ENCODE measurements around the gene MAP7D3. TPM values are rescaled to one million over a fixed set of nuclear protein-coding genes. Genes with fewer than 3 reads are reported as not detected.

The MAP7D3 gene
- total RNA-seq, 1 experiment from 2014 or later, result 15.0 TPM

GRCh38 chrX:136183172-136183571 is 68.0 kb downstream of the MAP7D3 start:
- intact Hi-C loops (cut with micrococcal nuclease), result no loop called here
- CTCF ChIA-PET, result no interaction called here
- ATAC-seq (no peak), DNase-seq (ENCODE audit: low read depth, low spot score) (no peak)
- no peaks in the 10 kb centered on the region for H3K36me3 ChIP-seq (ENCODE audit: control insufficient read depth in 1 of 2, insufficient read depth in 2 of 2, low read length in 2 of 2)
- no peaks in the 10 kb centered on the region for H3K9me3 ChIP-seq (ENCODE audit: control insufficient read depth in 1 of 2, insufficient read depth in 1 of 2, low read depth in 1 of 2, low read length in 2 of 2)
- no peaks in the 10 kb centered on the region for H3K9me2 ChIP-seq (ENCODE audit: insufficient read depth)
- H3K4me3 ChIP-seq (replicated peaks in 1 of 2; ENCODE audit: low read depth in 1 of 2, low read length in 2 of 2), result no peak overlapping the region
- no peak overlapping the region for H3K27ac ChIP-seq (ENCODE audit: low read depth, low read length)
- BruUV-seq (replicated peaks), result no TSS peak
- H3K4me2 ChIP-seq (ENCODE audit: low read length), result no peak overlapping the region
- RAD21 ChIA-PET (ENCODE audit: low non-redundant PET in 1 of 2, low total read pairs in 2 of 2, uncharacterized antibody in 2 of 2, unreplicated experiment in 2 of 2), result no interaction called here
- peaks cover 7 to 11% of the 10 kb centered on the region in 2 experiments; a peak in 3 of 4 replicates for H3K4me1 ChIP-seq (ENCODE audit: control insufficient read depth in 1 of 2, insufficient read depth in 2 of 2, low read length in 2 of 2)
- no peaks in the 10 kb centered on the region for H4K20me1 ChIP-seq (ENCODE audit: insufficient read depth)
- no peak overlapping the region for H2AFZ ChIP-seq (ENCODE audit: low read depth, low read length, poor library complexity, severe bottlenecking)
- H3K27me3 ChIP-seq (ENCODE audit: insufficient read depth, low read length), result no peaks in the 10 kb centered on the region
- no peaks in the 10 kb centered on the region for H3K79me2 ChIP-seq (ENCODE audit: insufficient read depth, low read length)
- no peak for TF ChIP-seq SIN3A (IDR thresholded peaks at IDR 0.05; ENCODE audit: low read depth)
- TF ChIP-seq POLR2A (IDR thresholded peaks at IDR 0.05; ENCODE audit: borderline replicate concordance, extremely low read depth, insufficient read depth, insufficient read length), result no peak
- TF ChIP-seq, protein P1, sequence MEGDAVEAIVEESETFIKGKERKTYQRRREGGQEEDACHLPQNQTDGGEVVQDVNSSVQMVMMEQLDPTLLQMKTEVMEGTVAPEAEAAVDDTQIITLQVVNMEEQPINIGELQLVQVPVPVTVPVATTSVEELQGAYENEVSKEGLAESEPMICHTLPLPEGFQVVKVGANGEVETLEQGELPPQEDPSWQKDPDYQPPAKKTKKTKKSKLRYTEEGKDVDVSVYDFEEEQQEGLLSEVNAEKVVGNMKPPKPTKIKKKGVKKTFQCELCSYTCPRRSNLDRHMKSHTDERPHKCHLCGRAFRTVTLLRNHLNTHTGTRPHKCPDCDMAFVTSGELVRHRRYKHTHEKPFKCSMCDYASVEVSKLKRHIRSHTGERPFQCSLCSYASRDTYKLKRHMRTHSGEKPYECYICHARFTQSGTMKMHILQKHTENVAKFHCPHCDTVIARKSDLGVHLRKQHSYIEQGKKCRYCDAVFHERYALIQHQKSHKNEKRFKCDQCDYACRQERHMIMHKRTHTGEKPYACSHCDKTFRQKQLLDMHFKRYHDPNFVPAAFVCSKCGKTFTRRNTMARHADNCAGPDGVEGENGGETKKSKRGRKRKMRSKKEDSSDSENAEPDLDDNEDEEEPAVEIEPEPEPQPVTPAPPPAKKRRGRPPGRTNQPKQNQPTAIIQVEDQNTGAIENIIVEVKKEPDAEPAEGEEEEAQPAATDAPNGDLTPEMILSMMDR (IDR thresholded peaks at IDR 0.05 in 2 of 3, conservative IDR thresholded peaks at IDR 0.05 in 1 of 3; ENCODE audit: borderline replicate concordance in 1 of 3, insufficient read depth in 1 of 3, low read depth in 2 of 3, low read length in 2 of 3), result no peak
- no peak for TF ChIP-seq REST (IDR thresholded peaks at IDR 0.05; ENCODE audit: low read depth)
- TF ChIP-seq ZNF274 (IDR thresholded peaks at IDR 0.05; ENCODE audit: low read depth, low read length), result no peak
- no peak for TF ChIP-seq ZFX (IDR thresholded peaks at IDR 0.05)
- no peak for TF ChIP-seq SRF (IDR thresholded peaks at IDR 0.05; ENCODE audit: low read depth)
- no peak for TF ChIP-seq EGR1 (IDR thresholded peaks at IDR 0.05; ENCODE audit: low read depth)
- TF ChIP-seq EZH2phosphoT487 (IDR thresholded peaks at IDR 0.05; ENCODE audit: borderline replicate concordance), result no peak
- no peak for TF ChIP-seq POLR2AphosphoS5 (IDR thresholded peaks at IDR 0.05; ENCODE audit: low read depth, low read length)
- TF ChIP-seq, protein P2, sequence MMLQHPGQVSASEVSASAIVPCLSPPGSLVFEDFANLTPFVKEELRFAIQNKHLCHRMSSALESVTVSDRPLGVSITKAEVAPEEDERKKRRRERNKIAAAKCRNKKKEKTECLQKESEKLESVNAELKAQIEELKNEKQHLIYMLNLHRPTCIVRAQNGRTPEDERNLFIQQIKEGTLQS (IDR thresholded peaks at IDR 0.05), result no peak
- no peak for TF ChIP-seq FOSL1 (IDR thresholded peaks at IDR 0.05; ENCODE audit: low read depth)
- TF ChIP-seq CEBPB (IDR thresholded peaks at IDR 0.05; ENCODE audit: low read depth), result no peak
- TF ChIP-seq EZH2 (IDR thresholded peaks at IDR 0.05), result no peak
- TF ChIP-seq, protein P3, sequence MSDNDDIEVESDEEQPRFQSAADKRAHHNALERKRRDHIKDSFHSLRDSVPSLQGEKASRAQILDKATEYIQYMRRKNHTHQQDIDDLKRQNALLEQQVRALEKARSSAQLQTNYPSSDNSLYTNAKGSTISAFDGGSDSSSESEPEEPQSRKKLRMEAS (IDR thresholded peaks at IDR 0.05), result no peak
- TF ChIP-seq CBX3 (IDR thresholded peaks at IDR 0.05; ENCODE audit: low read depth), result no peak
- no peak for TF ChIP-seq RAD21 (IDR thresholded peaks at IDR 0.05; ENCODE audit: low read depth)
- TF ChIP-seq TCF7L2 (IDR thresholded peaks at IDR 0.05; ENCODE audit: borderline replicate concordance, extremely low read depth, insufficient read depth, insufficient read length), result no peak
- TF ChIP-seq ELF1 (IDR thresholded peaks at IDR 0.05; ENCODE audit: borderline replicate concordance, low read depth), result no peak
- no peak overlapping the region for H3K9ac ChIP-seq (ENCODE audit: low read length)
- POLR2A ChIA-PET, result no interaction called here

All from HCT116 (cell line).